PC-9 (cell line): ENCODE measurements around the gene CCDC54. TPM values are rescaled to one million over a fixed set of nuclear protein-coding genes. Genes with fewer than 3 reads are reported as not detected.

Experiments
- BruUV-seq: library from RNA; stranded (reverse); fragments of 400-500 nt; replicated peaks from 2 replicates; lab custom pipeline; 2021; lab: Mats Ljungman, UMichigan
- CTCF ChIA-PET: fragments of 300-600 bp; sonication (Branson Sonifier 250); formaldehyde crosslinking; loops from one replicate; lab custom pipeline; 2022; ENCODE audit warnings: antibody characterized with exemption; lab: Charles Lee
- POLR2A ChIA-PET: fragments of 300-600 bp; sonication (Branson Sonifier 250); formaldehyde crosslinking; loops from one replicate; lab custom pipeline; 2022; ENCODE audit warnings: antibody characterized with exemption; ENCODE audit not compliant: unreplicated experiment; lab: Charles Lee
- DNase-seq, 2 experiments: peaks; one replicate each; pipeline versions ENCODE4 v3.0.0 to v3.0.0-alpha.2; 2015 to 2022; ENCODE audit warnings: mixed read lengths in 1 of 2
- H2AFZ ChIP-seq: fragments of 200-600 bp; sonication (generic); 2 replicates; pipeline ENCODE4 v1.8.1; 2017; ENCODE audit warnings: antibody characterized with exemption
- H3F3A ChIP-seq: fragments of 200-600 bp; sonication (generic); 2 replicates; pipeline ENCODE4 v1.8.1; 2017; ENCODE audit warnings: antibody characterized with exemption, mild to moderate bottlenecking, low read depth; ENCODE audit not compliant: insufficient read depth
- H3K27ac ChIP-seq: fragments of 200-600 bp; sonication (generic); 2 replicates; pipeline ENCODE4 v1.6.1; 2016; ENCODE audit warnings: mixed run types
- H3K27me3 ChIP-seq: fragments of 200-600 bp; sonication (generic); 2 replicates; pipeline ENCODE4 v1.6.1; 2016; ENCODE audit warnings: low read depth, mixed run types; ENCODE audit not compliant: insufficient read depth
- H3K36me3 ChIP-seq: fragments of 200-600 bp; sonication (generic); 2 replicates; pipeline ENCODE4 v1.6.1; 2016; ENCODE audit warnings: low read depth, mixed run types
- H3K4me1 ChIP-seq: fragments of 200-600 bp; sonication (generic); replicated peaks from 2 replicates; pipeline ENCODE4 v1.6.1; 2016; ENCODE audit warnings: mixed run types; ENCODE audit not compliant: insufficient read depth
- H3K4me2 ChIP-seq: fragments of 200-600 bp; sonication (generic); 2 replicates; pipeline ENCODE4 v1.6.1; 2017; ENCODE audit warnings: mixed run types
- H3K4me3 ChIP-seq: fragments of 200-600 bp; sonication (generic); 2 replicates; pipeline ENCODE4 v1.6.1; 2016; ENCODE audit warnings: mixed run types
- H3K79me2 ChIP-seq: fragments of 200-600 bp; sonication (generic); 2 replicates; pipeline ENCODE4 v1.6.1; 2017; ENCODE audit warnings: low read depth, mixed run types
- H3K9me2 ChIP-seq: fragments of 200-600 bp; sonication (generic); 2 replicates; pipeline ENCODE4 v1.8.1; 2017; ENCODE audit warnings: mild to moderate bottlenecking; ENCODE audit not compliant: insufficient read depth
- H3K9me3 ChIP-seq: fragments of 200-600 bp; sonication (generic); 2 replicates; pipeline ENCODE4 v1.8.1; 2016; ENCODE audit warnings: low read depth; ENCODE audit not compliant: insufficient read depth
- H4K20me1 ChIP-seq: fragments of 200-600 bp; sonication (generic); 2 replicates; pipeline ENCODE4 v1.8.1; 2017; ENCODE audit not compliant: insufficient read depth
- EZH2 ChIP-seq: fragments of 200-600 bp; sonication (generic); IDR thresholded peaks from 2 replicates; pipeline ENCODE4 v1.8.0; 2017; ENCODE audit warnings: antibody characterized with exemption, low read depth
- intact Hi-C: fragments of 100-400 bp; cut with micrococcal nuclease; formaldehyde crosslinking; loops from one replicate; pipeline ENCODE4 v1.10.0; 2022; ENCODE audit not compliant: unreplicated experiment
- total RNA-seq: library from RNA; stranded (reverse); gene quantifications from 2 replicates; pipeline ENCODE4 v1.2.3, GENCODE V29; 2021
- TF ChIP-seq, protein P1 (sequence below): fragments of 200-600 bp; sonication (generic); conservative IDR thresholded peaks from 2 replicates; pipeline ENCODE4 v1.6.1; 2017; ENCODE audit warnings: mixed run types, antibody characterized with exemption, mild to moderate bottlenecking, moderate library complexity

CCDC54 gene
- total RNA-seq, 1 experiment from 2014 or later = not detected

DNA sequence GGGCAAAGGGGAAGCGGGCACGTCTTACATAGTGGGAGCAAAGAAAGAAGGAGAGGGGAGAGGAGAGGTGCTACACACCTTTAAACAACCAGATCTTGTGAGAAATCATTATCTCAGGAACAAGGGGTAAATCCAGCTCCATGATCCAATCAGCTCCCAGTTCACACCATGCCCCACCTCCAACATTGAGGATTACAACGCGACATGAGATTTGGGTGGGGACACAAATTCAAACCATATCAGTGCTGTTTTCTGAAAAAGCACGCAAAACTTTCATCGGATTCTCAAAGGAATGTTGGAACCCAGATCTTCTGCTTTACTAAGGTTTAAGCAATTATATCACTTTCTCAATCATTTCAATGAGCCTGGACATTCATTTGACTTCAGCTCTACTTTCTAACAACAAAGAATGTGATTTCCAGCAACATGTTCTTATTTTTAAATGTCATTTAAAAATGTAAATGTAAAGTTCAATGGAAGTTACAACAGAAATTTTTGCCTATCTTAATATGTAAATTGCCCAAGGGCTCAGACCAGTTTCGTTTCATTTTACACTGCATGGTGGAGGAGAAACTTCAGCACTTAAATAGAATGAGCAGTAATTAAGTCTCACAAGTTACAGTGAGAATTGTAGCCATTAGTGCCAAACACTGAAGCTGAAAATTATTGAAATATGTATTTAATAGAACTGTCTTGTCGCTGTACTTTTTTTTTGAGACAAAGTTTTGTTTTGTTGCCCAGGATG, 8.4 kb upstream of the CCDC54 start:
- Histone ChIP-seq H3F3A (no peaks in the 10 kb centered on the region), H3K27me3 (no peaks in the 10 kb centered on the region), H2AFZ (peak overlapping the region; percentile 7), H4K20me1 (no peaks in the 10 kb centered on the region), H3K9me3 (peaks cover 28% of the 10 kb centered on the region), H3K79me2 (no peaks in the 10 kb centered on the region), H3K4me2 (no peak overlapping the region), H3K4me3 (no peak overlapping the region), H3K9me2 (no peaks in the 10 kb centered on the region), H3K4me1 (peaks cover 19% of the 10 kb centered on the region), H3K36me3 (peaks cover 5% of the 10 kb centered on the region; the same call in 1 of the 2 replicates), H3K27ac (0 out of 2 replicates have a peak overlapping the region, but pooled peaks have one; percentile 68)
- CTCF ChIA-PET = no interaction called here
- TF ChIP-seq EZH2 = no peak
- TF ChIP-seq, protein P1, sequence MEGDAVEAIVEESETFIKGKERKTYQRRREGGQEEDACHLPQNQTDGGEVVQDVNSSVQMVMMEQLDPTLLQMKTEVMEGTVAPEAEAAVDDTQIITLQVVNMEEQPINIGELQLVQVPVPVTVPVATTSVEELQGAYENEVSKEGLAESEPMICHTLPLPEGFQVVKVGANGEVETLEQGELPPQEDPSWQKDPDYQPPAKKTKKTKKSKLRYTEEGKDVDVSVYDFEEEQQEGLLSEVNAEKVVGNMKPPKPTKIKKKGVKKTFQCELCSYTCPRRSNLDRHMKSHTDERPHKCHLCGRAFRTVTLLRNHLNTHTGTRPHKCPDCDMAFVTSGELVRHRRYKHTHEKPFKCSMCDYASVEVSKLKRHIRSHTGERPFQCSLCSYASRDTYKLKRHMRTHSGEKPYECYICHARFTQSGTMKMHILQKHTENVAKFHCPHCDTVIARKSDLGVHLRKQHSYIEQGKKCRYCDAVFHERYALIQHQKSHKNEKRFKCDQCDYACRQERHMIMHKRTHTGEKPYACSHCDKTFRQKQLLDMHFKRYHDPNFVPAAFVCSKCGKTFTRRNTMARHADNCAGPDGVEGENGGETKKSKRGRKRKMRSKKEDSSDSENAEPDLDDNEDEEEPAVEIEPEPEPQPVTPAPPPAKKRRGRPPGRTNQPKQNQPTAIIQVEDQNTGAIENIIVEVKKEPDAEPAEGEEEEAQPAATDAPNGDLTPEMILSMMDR = no peak
- no TSS peak for BruUV-seq
- intact Hi-C loops = no loop called here
- no peak for DNase-seq
- POLR2A ChIA-PET = interaction anchor here (0.6 to 0.7 kb wide), 2 partner anchors 100 to 165 kb away, joined by 3 to 5 read pairs; no protein-coding TSS in a partner anchor

DNA sequence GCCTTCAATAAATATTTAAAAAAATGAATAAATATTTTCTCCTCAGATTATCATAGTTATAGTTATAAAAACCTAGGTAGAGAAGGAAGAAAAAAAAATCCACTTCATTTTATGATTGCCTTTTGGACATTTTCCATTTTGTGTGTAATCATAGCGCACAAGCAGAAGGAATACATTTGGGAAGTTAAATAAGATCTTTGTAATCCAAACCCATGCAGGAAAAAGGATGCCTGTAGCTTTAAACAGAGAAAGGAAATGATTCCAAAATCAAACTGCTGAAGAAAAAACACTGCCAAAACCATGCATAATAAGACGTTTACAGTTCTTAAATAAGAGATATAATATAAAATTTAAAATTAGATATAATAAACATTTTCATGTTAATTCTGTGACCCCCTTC, 7.4 kb upstream of the CCDC54 start:
- ChIA-PET CTCF (no interaction called here), POLR2A (interaction anchor here (0.7 kb wide), 1 partner anchor 125 kb away, joined by 4 read pairs; no protein-coding TSS in a partner anchor)
- no TSS peak for BruUV-seq
- no peak overlapping the region for H3K4me2 ChIP-seq
- TF ChIP-seq, protein P1 = no peak
- no peaks in the 10 kb centered on the region for H3K27me3 ChIP-seq
- peaks cover 19% of the 10 kb centered on the region for H3K4me1 ChIP-seq
- no peaks in the 10 kb centered on the region for H3F3A ChIP-seq
- H3K4me3 ChIP-seq = no peak overlapping the region
- no peaks in the 10 kb centered on the region for H3K79me2 ChIP-seq
- H4K20me1 ChIP-seq = no peaks in the 10 kb centered on the region
- no peak for DNase-seq
- peaks cover 5% of the 10 kb centered on the region; the same call in 1 of the 2 replicates for H3K36me3 ChIP-seq
- no peaks in the 10 kb centered on the region for H3K9me2 ChIP-seq
- no peak overlapping the region for H2AFZ ChIP-seq
- no peak overlapping the region for H3K27ac ChIP-seq
- intact Hi-C loops = no loop called here
- peaks cover 28% of the 10 kb centered on the region for H3K9me3 ChIP-seq

DNA sequence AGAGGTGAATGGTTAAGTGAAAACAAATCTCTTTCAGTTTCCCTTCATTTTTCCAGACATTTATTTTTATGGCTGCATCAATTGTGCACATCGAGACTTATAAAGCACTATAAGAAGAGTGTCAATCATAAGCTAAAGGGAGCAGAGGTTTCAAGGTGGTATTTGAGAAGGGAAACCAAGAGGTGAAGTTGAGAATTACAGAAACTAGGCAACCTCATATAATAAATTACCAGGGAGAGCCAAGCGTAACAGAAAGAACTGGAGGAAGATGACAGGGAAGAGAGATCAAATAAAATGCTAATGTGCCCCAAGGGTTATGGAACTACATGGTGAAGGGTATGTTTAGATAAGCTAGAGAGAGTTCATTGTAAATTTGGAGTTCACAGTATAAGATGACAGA, 6.3 kb upstream of the CCDC54 start:
- no peak for DNase-seq
- no peak overlapping the region for H3K4me3 ChIP-seq
- no peak overlapping the region for H3K4me2 ChIP-seq
- TF ChIP-seq EZH2 = no peak
- TF ChIP-seq, protein P1 = peak; percentile 14; the same call in 1 of the 2 replicates
- intact Hi-C loops = no loop called here
- H3K27me3 ChIP-seq = no peaks in the 10 kb centered on the region
- H2AFZ ChIP-seq = no peak overlapping the region
- ChIA-PET POLR2A (interaction anchor here (0.9 kb wide), 1 partner anchor 130 kb away, joined by 7 read pairs; no protein-coding TSS in a partner anchor), CTCF (no interaction called here)
- H4K20me1 ChIP-seq = no peaks in the 10 kb centered on the region
- H3K9me3 ChIP-seq = peaks cover 25% of the 10 kb centered on the region
- 0 out of 2 replicates have a peak, but pooled peaks cover under 1% of the 10 kb centered on the region for H3F3A ChIP-seq
- H3K9me2 ChIP-seq = no peaks in the 10 kb centered on the region
- BruUV-seq = no TSS peak
- no peak overlapping the region for H3K27ac ChIP-seq
- H3K36me3 ChIP-seq = peaks cover 5% of the 10 kb centered on the region; the same call in 1 of the 2 replicates
- H3K79me2 ChIP-seq = no peaks in the 10 kb centered on the region
- peaks cover 26% of the 10 kb centered on the region for H3K4me1 ChIP-seq
